ENCODE measurements around the gene TMEM109.

- TF ChIP-seq SMC3 (conservative IDR thresholded peaks at IDR 0.05; ENCODE audit: poor library complexity) = no peak
- no peak for TF ChIP-seq CTCF (IDR thresholded peaks at IDR 0.05; ENCODE audit: poor library complexity, severe bottlenecking)
- no peak for TF ChIP-seq POLR2AphosphoS5 (IDR thresholded peaks at IDR 0.05)
- TF ChIP-seq TAF1 (IDR thresholded peaks at IDR 0.05; ENCODE audit: low read depth) = no peak
- TF ChIP-seq REST (IDR thresholded peaks at IDR 0.05; ENCODE audit: borderline replicate concordance) = peak; percentile 58
Observed at GRCh38 chr11:60905551-60906113, 8.3 kb upstream of the TMEM109 start.

Data from neural cell (in vitro differentiated cells).